ENCODE results near the gene PPFIA4.

Gene PPFIA4

DNA sequence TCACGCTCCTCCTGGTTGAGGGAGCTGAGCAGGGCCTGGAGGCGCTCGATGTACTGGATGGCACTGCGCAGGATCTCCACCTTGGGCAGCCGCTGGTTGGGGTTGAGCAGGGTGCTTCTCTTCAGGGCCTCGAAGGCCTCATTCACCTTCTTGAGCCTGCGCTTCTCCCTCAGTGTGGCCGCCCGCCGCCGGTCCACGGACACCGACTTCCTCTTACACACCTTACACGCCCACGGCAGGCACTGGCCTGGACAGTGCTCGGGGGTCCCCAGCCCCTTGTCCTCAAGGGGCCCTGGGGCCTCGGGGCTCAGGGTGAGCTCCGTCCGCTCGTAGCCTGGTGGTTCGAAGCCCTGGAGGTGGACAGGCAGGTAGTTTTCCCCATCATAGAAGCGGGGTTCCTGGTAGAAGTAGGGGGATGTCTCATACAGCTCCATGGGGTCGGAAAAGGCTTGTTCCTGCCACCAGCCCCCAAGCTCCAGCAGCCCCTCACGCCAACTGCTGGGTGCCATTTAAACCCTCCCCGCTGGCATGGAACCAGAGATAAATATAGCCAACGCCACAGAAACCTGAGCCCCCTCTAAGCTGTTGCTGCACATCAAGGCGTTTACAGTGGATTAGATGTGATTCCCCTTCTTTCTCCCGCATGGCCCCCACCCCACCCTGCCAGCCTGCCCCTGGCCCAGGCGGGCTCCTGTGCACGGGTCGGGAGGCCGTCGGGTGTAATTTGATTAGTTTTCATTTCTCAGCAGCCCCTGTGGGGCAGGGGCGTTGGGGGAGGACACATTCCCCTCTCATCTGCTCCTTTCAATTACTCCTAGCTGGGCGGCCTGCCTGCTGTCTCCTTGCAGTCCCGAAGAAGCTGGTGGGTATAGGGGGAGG lies 59.5 kb downstream of the PPFIA4 start, which contains the start of gene MYOG:
MYOG (minus strand) TSS at position 485 of the 879 bp plus-strand sequence; CDS start at position 434, 51 bp downstream.
- DNase-seq: no peak

GRCh38 chr1:203086992-203087763 lies 60.9 kb downstream of the PPFIA4 start:
- no peak for DNase-seq

DNA sequence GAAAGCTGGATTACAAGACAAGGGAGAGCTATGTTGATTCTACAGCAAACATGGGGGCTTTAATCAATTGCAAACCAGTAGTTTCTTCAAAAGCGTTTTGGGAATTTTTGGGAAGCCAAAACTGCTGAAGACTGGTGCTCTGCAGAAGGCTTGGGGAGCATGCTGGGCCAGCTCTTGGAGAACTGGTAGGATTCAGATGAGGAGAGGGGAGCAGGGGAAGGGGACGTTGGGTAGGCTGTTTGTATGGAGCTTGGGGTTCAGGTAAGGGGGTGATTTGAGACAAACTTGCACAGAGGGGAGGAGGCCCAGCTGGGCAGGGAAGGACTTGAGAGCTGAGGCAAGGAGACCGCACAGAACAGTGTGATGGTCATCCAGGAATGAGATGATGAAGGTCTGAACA lies 62.1 kb downstream of the PPFIA4 start:
- DNase-seq: no peak

- no peak for DNase-seq
Measured at GRCh38 chr1:203089001-203089650, 62.8 kb downstream of the PPFIA4 start.

GRCh38 chr1:203089651-203090045 lies 63.4 kb downstream of the PPFIA4 start:
- DNase-seq: no peak

GRCh38 chr1:203090421-203091198 lies 64.3 kb downstream of the PPFIA4 start:
- no peak for DNase-seq

GRCh38 chr1:203091199-203091477 lies 64.8 kb downstream of the PPFIA4 start:
- no peak for DNase-seq

DNA sequence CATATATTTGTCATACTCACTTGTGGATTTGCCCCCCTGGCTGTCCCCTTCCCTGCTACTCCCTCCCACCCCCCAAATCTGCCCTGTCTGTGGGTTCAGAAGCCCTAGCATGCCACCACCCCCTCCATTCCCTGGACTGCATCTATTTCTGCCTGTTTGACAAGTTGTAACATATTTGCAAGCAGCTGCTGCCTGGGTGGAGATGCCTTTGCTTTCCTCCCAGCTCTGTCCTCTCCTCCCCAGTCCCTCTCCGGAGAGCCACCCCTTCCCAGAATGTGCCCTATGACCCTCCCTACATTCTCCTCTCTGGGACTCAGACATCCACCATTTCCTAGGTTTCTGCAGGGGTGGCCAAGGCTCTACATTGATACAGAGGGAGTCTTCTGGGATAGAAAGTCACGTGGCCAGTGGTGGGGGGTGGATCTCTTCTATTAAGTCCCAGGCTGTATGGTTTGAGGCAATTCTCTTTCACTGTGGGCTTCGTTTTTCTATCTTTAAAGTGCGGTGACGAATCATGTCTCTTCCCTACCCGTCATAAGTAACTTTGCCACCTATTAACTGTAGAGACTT lies 65.6 kb downstream of the PPFIA4 start:
- no peak for DNase-seq

- DNase-seq: no peak
Measured at GRCh38 chr1:203093754-203094410, 67.6 kb downstream of the PPFIA4 start.

DNA sequence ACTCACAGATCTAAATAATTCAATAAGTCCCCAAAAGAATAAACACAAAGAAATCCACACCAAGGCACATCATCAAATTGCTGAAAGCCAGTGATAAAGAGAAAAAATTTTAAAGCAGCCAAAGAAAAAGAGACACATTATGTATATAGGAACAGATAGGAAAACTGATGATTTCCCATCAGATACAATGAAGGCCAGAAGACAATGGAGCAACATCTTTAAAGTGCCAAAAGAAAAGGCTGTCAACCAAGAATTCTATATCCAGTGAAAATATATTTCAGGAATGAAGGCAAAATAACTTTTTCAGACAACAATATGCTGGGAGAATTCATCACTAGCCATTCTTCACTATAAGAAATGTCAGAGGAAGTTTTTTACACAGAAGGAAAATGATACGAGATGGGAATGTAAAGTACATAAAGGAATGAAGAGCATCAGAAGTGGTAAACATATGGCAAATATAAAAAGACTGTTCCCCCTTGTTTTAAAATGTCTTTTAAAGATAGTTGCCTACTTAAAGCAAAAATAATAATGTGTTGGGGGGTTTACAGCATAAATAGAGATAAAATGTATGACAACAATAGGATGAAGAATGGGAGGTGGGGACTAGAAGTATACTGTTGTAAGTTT lies 68.9 kb downstream of the PPFIA4 start:
- DNase-seq: no peak

- DNase-seq: no peak
Measured at GRCh38 chr1:203096566-203096965, 70.3 kb downstream of the PPFIA4 start.

DNA sequence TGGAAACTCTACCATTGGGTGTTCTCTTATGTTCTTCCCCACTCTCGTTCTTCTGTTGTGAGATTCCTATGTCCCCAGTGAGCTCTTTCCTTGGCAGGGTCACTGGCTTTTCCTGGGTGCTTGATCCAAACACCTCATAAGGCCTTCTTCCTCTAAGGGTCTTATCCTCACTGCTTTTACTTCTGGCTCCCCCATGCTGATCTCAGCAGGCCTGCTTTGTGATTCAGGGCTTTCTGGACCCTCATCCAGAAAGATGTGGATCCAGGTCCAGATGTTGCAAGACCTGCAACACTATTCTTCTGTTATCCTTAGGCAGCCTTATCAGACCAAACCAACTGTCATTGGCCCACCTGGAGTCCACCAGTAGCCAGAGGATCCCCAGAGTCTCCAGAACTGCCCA lies 70.7 kb downstream of the PPFIA4 start:
- no peak for DNase-seq

- no peak for DNase-seq
Measured at GRCh38 chr1:203098445-203098844, 72.2 kb downstream of the PPFIA4 start.

DNA sequence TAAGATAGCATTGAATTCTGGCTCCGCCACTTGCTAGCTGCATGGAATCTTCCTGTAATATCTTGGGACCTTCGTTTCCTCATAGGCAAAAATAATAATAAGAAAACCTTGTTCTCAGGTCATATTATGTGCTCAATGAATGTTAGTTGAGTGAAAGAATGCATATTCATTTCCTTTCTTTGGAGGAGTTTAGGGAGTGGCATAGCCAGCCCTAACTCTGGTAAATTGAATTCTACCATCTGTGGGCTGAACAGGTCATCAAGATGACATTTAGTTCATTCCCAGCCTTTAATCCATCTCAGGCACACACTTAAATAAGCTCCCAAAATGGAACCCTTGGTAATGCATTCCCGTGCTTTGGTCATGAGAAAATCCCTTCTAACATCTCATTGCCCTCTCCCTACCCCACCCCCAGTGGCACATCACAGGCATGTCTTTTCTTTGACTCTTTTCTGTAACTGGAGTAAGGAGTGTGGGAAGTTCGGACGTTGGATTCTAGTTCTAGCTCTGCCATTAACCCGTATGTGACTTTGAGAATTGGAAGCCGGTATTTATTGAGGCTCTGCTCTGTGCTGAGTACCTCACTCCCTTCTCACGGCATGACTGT lies 72.7 kb downstream of the PPFIA4 start:
- DNase-seq: no peak

GRCh38 chr1:203099805-203100515 lies 73.7 kb downstream of the PPFIA4 start:
- no peak for DNase-seq

DNA sequence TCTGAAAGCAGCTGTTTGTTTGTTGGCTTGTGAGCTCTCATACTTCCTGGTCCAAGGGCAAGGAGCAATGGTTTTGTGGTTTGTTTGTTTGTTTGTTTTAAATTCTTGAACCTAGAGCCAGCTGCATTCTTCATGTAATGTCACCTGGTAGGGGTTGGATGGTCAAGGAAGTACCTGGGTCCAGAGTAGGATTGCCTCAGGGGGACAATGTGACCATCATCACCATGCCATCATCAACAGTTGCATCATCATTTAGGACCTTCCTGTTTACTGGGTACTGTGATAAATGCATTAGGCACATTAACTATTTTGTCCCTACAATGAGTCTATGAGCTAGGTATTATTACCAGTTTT lies 74.2 kb downstream of the PPFIA4 start:
- DNase-seq: no peak

- no peak for DNase-seq
Measured at GRCh38 chr1:203101813-203102634, 75.7 kb downstream of the PPFIA4 start.

DNA sequence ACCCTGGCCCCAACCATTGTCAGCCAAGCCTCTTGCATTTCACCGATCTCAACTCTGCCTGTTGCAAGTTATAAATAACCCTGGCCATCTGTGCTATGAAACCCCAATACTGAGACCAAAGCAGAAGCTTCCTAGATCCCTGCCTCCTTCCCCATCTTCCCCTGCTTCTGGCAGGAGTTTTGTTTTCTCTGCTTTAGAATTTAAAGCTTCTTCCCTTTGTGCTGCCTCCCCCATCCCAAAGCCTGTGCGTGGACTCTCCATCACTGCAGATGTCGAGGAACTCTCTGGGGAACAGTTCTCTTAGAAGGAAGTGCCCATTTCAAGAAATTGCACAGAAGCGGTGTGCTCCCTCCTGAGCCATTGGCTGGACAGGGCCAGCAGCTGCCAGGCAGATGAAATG lies 76.9 kb downstream of the PPFIA4 start:
- no peak for DNase-seq

GRCh38 chr1:203103829-203104495 lies 77.7 kb downstream of the PPFIA4 start:
- no peak for DNase-seq
